Muscle of leg (tissue), 16 donors: ENCODE measurements around the gene KIF19. TPM values are rescaled to one million over a fixed set of nuclear protein-coding genes. Genes with fewer than 3 reads are reported as not detected.
A peak's percentile ranks its signal among the peaks of the same experiment; 100 is the strongest.
"Not testable (repeated sequence)": the region's sequence is repeated elsewhere in the genome, so short reads cannot be mapped to it uniquely, and the experiment has no call there.

ENCODE experiments used
- DNase-seq: peaks from one replicate; pipeline ENCODE4 v3.0.0; 2013
- H3K27ac ChIP-seq: one replicate; pipeline ENCODE4 v1.5.1; 2013; ENCODE audit warnings: mild to moderate bottlenecking, low read length, control low read depth
- H3K27me3 ChIP-seq: one replicate; pipeline ENCODE4 v1.6.1; 2013; ENCODE audit warnings: low read length; ENCODE audit not compliant: control insufficient read depth, insufficient read depth
- H3K36me3 ChIP-seq: one replicate; pipeline ENCODE4 v1.6.1; 2013; ENCODE audit warnings: low read length; ENCODE audit not compliant: control insufficient read depth, insufficient read depth
- H3K4me1 ChIP-seq: one replicate; pipeline ENCODE4 v1.6.1; 2013; ENCODE audit warnings: low read length; ENCODE audit not compliant: control insufficient read depth, insufficient read depth
- H3K4me3 ChIP-seq: one replicate; pipeline ENCODE4 v1.5.1; 2013; ENCODE audit warnings: low read length, control low read depth
- H3K9me3 ChIP-seq: replicated peaks from 2 replicates; pipeline ENCODE4 v1.6.1; 2013; ENCODE audit warnings: low read depth, low read length; ENCODE audit not compliant: control insufficient read depth
- WGBS: methylation state at CpG from one replicate; pipeline ENCODE4 v1.1.5; 2013; ENCODE audit warnings: missing lambda C conversion rate; ENCODE audit not compliant: insufficient coverage; 5-methylcytosine and 5-hydroxymethylcytosine counted together
- long read RNA-seq, 11 donors: transcript quantifications; one replicate each; lab custom pipeline, GENCODE V29; 2026
- polyA plus RNA-seq, 8 donors: library from polyadenylated mRNA; unstranded; fragments of 120-200 nt; gene quantifications; one replicate each; pipeline versions ENCODE4 v1.2.1 to v1.2.3, GENCODE V29; 2013; ENCODE audit warnings: inconsistent platforms in 1 of 8, low replicate concordance in 1 of 8; ENCODE audit not compliant: insufficient read length in 8 of 8, insufficient read depth in 1 of 8
- total RNA-seq: library from RNA; stranded (reverse); fragments of 120-200 nt; gene quantifications from one replicate; pipeline ENCODE4 v1.2.4, GENCODE V29; 2013

Gene KIF19
- total RNA-seq (1.6 TPM), polyA plus RNA-seq (1 to 10 TPM in 7 of 8 donors, under 1 TPM in 1; 0.74 to 2.5 (median 1.7) TPM)
- long read RNA-seq, donor 1, result 0 reads
- long read RNA-seq, donor 2, result 0 reads
- long read RNA-seq, donor 3, result 0 reads
- long read RNA-seq, donor 4, result 0 reads
- long read RNA-seq, donor 5, result 0 reads
- long read RNA-seq, donor 6, partial matches to known transcripts, result 0 of 1 reads
- long read RNA-seq, donor 6, other reads (novel, unspliced or antisense), result 0 of 1 reads
- long read RNA-seq, donor 7, result 0 reads
- long read RNA-seq, donor 8, partial matches to known transcripts, result 0 of 1 reads
- long read RNA-seq, donor 8, other reads (novel, unspliced or antisense), result 0 of 1 reads
- long read RNA-seq, donor 9, result 0 reads
- long read RNA-seq, donor 10, result 0 reads
- long read RNA-seq, donor 11, partial matches to known transcripts, result 0 of 1 reads
- long read RNA-seq, donor 11, other reads (novel, unspliced or antisense), result 0 of 1 reads

GRCh38 chr17:74325743-74326379 is at the start of gene KIF19:
KIF19 (plus strand) TSS chr17:74326226; CDS start chr17:74326350, 124 bp downstream.
- H3K27me3 ChIP-seq, result peaks cover 22% of the 10 kb centered on the region
- peak within 1 kb of the TSS; percentile 33 for H3K4me3 ChIP-seq
- peak; percentile 63 for DNase-seq
- H3K4me1 ChIP-seq, result peaks cover 21% of the 10 kb centered on the region
- no peaks in the 10 kb centered on the region for H3K9me3 ChIP-seq
- 2% methylated on average over 71 of the region's 73 CpGs for WGBS
- no peak within 1 kb of the TSS for H3K27ac ChIP-seq
- H3K36me3 ChIP-seq, result no peaks in the 10 kb centered on the region

GRCh38 chr17:74276541-74277009 is 49.5 kb upstream of the KIF19 start:
- Histone ChIP-seq H3K27me3 (peaks cover 5% of the 10 kb centered on the region), H3K9me3 (no peaks in the 10 kb centered on the region), H3K36me3 (no peaks in the 10 kb centered on the region), H3K4me1 (peaks cover 65% of the 10 kb centered on the region), H3K27ac (peak overlapping the region; percentile 93), H3K4me3 (no peak overlapping the region)
- WGBS, result 10% methylated on average over 2 of the region's 5 CpGs
- peak; percentile 85 for DNase-seq

GRCh38 chr17:74277935-74278334 is 48.1 kb upstream of the KIF19 start:
- WGBS, result no CpG with 5 or more reads among the region's 1 CpG
- no peak overlapping the region for H3K4me3 ChIP-seq
- peaks cover 5% of the 10 kb centered on the region for H3K27me3 ChIP-seq
- no peak for DNase-seq
- H3K4me1 ChIP-seq, result peaks cover 51% of the 10 kb centered on the region
- no peak overlapping the region for H3K27ac ChIP-seq
- H3K36me3 ChIP-seq, result no peaks in the 10 kb centered on the region
- no peaks in the 10 kb centered on the region for H3K9me3 ChIP-seq

- not testable (repeated sequence) for H3K4me3 ChIP-seq, H3K27ac ChIP-seq, DNase-seq, H3K36me3 ChIP-seq, H3K27me3 ChIP-seq, H3K9me3 ChIP-seq
- 85% methylated on average over 4 of the region's 7 CpGs for WGBS
- peaks cover 38% of the 10 kb centered on the region for H3K4me1 ChIP-seq
Observed at GRCh38 chr17:74279617-74280016, 46.4 kb upstream of the KIF19 start.

GRCh38 chr17:74280093-74280513 is 45.9 kb upstream of the KIF19 start:
- Histone ChIP-seq H3K27me3 (peaks cover 5% of the 10 kb centered on the region), H3K9me3 (no peaks in the 10 kb centered on the region), H3K4me3 (no peak overlapping the region), H3K4me1 (peaks cover 38% of the 10 kb centered on the region), H3K36me3 (no peaks in the 10 kb centered on the region), H3K27ac (no peak overlapping the region)
- WGBS, result 68% methylated on average over 7 of the region's 9 CpGs
- DNase-seq, result peak; percentile 64

- peaks cover 7% of the 10 kb centered on the region for H3K27me3 ChIP-seq
- 92% methylated on average over 19 of the region's 20 CpGs for WGBS
Observed at GRCh38 chr17:74281799-74282198, 44.2 kb upstream of the KIF19 start.

GRCh38 chr17:74282274-74282586 is 43.8 kb upstream of the KIF19 start:
- DNase-seq, H3K27me3 ChIP-seq, H3K27ac ChIP-seq, H3K9me3 ChIP-seq, H3K36me3 ChIP-seq, H3K4me3 ChIP-seq: not testable (repeated sequence)
- WGBS, result 100% methylated on average over 1 of the region's 4 CpGs
- H3K4me1 ChIP-seq, result peaks cover 20% of the 10 kb centered on the region

More at GRCh38 chr17:74281799-74282198, 44.2 kb upstream of the KIF19 start:
- Histone ChIP-seq H3K27ac (no peak overlapping the region), H3K9me3 (no peaks in the 10 kb centered on the region), H3K4me3 (no peak overlapping the region), H3K4me1 (peaks cover 25% of the 10 kb centered on the region), H3K36me3 (no peaks in the 10 kb centered on the region)
- DNase-seq, result no peak

GRCh38 chr17:74282587-74283370 is 43.2 kb upstream of the KIF19 start:
- Histone ChIP-seq H3K9me3 (no peaks in the 10 kb centered on the region), H3K36me3 (no peaks in the 10 kb centered on the region), H3K27ac (no peak overlapping the region), H3K27me3 (peaks cover 7% of the 10 kb centered on the region), H3K4me1 (peaks cover 16% of the 10 kb centered on the region), H3K4me3 (no peak overlapping the region)
- no peak for DNase-seq
- 63% methylated on average over 4 of the region's 9 CpGs for WGBS

- H3K4me1 ChIP-seq, result peaks cover 16% of the 10 kb centered on the region
- DNase-seq, result no peak
Observed at GRCh38 chr17:74283371-74283673, 42.7 kb upstream of the KIF19 start.

More at GRCh38 chr17:74283371-74283673, 42.7 kb upstream of the KIF19 start:
- no peaks in the 10 kb centered on the region for H3K9me3 ChIP-seq
- WGBS, result 75% methylated on average over 2 of the region's 4 CpGs
- H3K4me3 ChIP-seq, result no peak overlapping the region
- H3K36me3 ChIP-seq, result no peaks in the 10 kb centered on the region
- no peak overlapping the region for H3K27ac ChIP-seq
- H3K27me3 ChIP-seq, result peaks cover 7% of the 10 kb centered on the region
